ENCODE measurements around the gene RFX7.

The RFX7 gene

DNA sequence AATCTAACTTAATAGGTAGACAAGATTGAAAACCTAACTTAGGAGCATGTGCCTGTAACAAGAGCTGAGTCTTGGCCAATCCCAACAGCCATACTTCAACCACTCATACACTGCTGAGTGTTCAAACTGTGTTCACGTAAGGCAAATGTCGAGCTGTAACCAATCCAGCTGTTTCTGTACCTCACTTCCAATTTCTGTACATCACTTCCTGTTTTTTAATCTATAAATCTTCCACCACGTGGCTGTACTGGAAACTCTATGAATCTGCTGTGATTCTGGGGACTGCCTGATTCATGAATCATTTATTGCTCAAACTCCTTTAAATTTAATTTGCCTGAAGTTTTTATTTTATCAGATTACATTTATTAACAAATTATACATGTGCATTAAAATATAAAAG is 205.7 kb downstream of the RFX7 start:
- Histone ChIP-seq H4K20me1 (ENCODE audit: insufficient read depth, low read length) (no peaks in the 10 kb centered on the region), H3K9me3 (ENCODE audit: low read length) (no peaks in the 10 kb centered on the region), H3K79me2 (ENCODE audit: insufficient read depth, low read length) (no peaks in the 10 kb centered on the region), H3K9me2 (ENCODE audit: low read depth, low read length) (no peaks in the 10 kb centered on the region), H3K4me1 (ENCODE audit: insufficient read depth, low read length, severe bottlenecking) (no peaks in the 10 kb centered on the region), H3K4me3 (ENCODE audit: low read depth, low read length, poor library complexity, severe bottlenecking) (no peak overlapping the region), H3K4me2 (ENCODE audit: low read length) (no peak overlapping the region), H2AFZ (ENCODE audit: low read length) (no peak overlapping the region), H3K9ac (ENCODE audit: low read length) (no peak overlapping the region), H3K36me3 (ENCODE audit: insufficient read depth, low read length) (no peaks in the 10 kb centered on the region), H3K27me3 (ENCODE audit: insufficient read depth, low read length) (no peaks in the 10 kb centered on the region), H3K27ac (ENCODE audit: low read depth, low read length, poor library complexity, severe bottlenecking) (no peak overlapping the region), H3F3A (ENCODE audit: insufficient read depth, low read length) (no peaks in the 10 kb centered on the region)
- no peak for TF ChIP-seq CTCF (IDR thresholded peaks at IDR 0.05; ENCODE audit: low read length)
- no peak for TF ChIP-seq EZH2 (IDR thresholded peaks at IDR 0.05; ENCODE audit: borderline replicate concordance, low read length)
